ENCODE measurements around the gene PLS1. TPM values are rescaled to one million over a fixed set of nuclear protein-coding genes. Genes with fewer than 3 reads are reported as not detected.

Gene PLS1
- total RNA-seq, 2 experiments from 2014 or later: 0.63 to 0.92 TPM

GRCh38 chr3:142716102-142716501 lies 119.9 kb downstream of the PLS1 start:
- no peak overlapping the region for H3K27ac ChIP-seq (ENCODE audit: low read depth in 1 of 2, low read length in 2 of 2)
- intact Hi-C loops (cut with DNase I, micrococcal nuclease): no loop called here
- H3K27me3 Mint-ChIP-seq: peaks cover 55% of the 10 kb centered on the region

GRCh38 chr3:142723665-142723967 lies 127.4 kb downstream of the PLS1 start:
- ATAC-seq (ENCODE audit: poor library complexity) (no peak), DNase-seq (peak in 1 of 14 experiments; percentile 77)
- Histone ChIP-seq H3K4me1 (ENCODE audit: insufficient read depth, low read length) (peaks cover 12% of the 10 kb centered on the region), H3K9me3 (ENCODE audit: control insufficient read depth in 1 of 2, insufficient read depth in 1 of 2, low read length in 2 of 2) (no peaks in the 10 kb centered on the region), H3K27me3 (ENCODE audit: control insufficient read depth in 1 of 2, insufficient read depth in 2 of 2, low read length in 2 of 2) (no peaks in the 10 kb centered on the region), H3K36me3 (ENCODE audit: insufficient read depth, low read length) (no peaks in the 10 kb centered on the region), H3K4me3 (ENCODE audit: low read length) (peak overlapping the region; percentile 70), H3K27ac (ENCODE audit: low read depth in 1 of 2, low read length in 2 of 2) (no peak overlapping the region)
- H3K4me3 Mint-ChIP-seq: peak overlapping the region; percentile 93
- POLR2A ChIA-PET: interaction anchor here (0.5 to 2.6 kb wide), 10 partner anchors 10 to 1248 kb away, joined by 3 to 17 read pairs (median 4); partner anchors contain the start of genes ATR, DIPK2A and U2SURP
- intact Hi-C loops (cut with DNase I, micrococcal nuclease): loop anchor here (5.0 to 10.0 kb wide), 3 partner anchors 146 to 1249 kb away; partner anchors contain the start of genes DIPK2A (in 2 of the 2) and ATR (in 1 of the 2)
- peaks cover 3% of the 10 kb centered on the region for H3K36me3 Mint-ChIP-seq (ENCODE audit: low read depth)
- H3K27ac Mint-ChIP-seq: peak overlapping the region; percentile 85
- no peaks in the 10 kb centered on the region for H3K9me3 Mint-ChIP-seq
- TF ChIP-seq CTCF (IDR thresholded peaks at IDR 0.05): no peak
- H3K4me1 Mint-ChIP-seq (ENCODE audit: low read depth): peaks cover 36% of the 10 kb centered on the region
- H3K27me3 Mint-ChIP-seq: peaks cover 30% of the 10 kb centered on the region
- CTCF ChIA-PET: no interaction called here

More at GRCh38 chr3:142716102-142716501, 119.9 kb downstream of the PLS1 start:
- ChIA-PET CTCF (no interaction called here), POLR2A (no interaction called here)
- H3K27ac Mint-ChIP-seq: no peak overlapping the region
- no peaks in the 10 kb centered on the region for H3K9me3 ChIP-seq (ENCODE audit: control insufficient read depth in 1 of 2, insufficient read depth in 1 of 2, low read length in 2 of 2)
- H3K9me3 Mint-ChIP-seq: no peaks in the 10 kb centered on the region
- no peaks in the 10 kb centered on the region for H3K36me3 ChIP-seq (ENCODE audit: insufficient read depth, low read length)
- no peak for TF ChIP-seq CTCF (IDR thresholded peaks at IDR 0.05)
- H3K4me1 ChIP-seq (ENCODE audit: insufficient read depth, low read length): no peaks in the 10 kb centered on the region
- H3K36me3 Mint-ChIP-seq (ENCODE audit: low read depth): no peaks in the 10 kb centered on the region
- H3K27me3 ChIP-seq (ENCODE audit: control insufficient read depth in 1 of 2, insufficient read depth in 2 of 2, low read length in 2 of 2): peaks cover 0 to 3% of the 10 kb centered on the region in 2 experiments
- no peak overlapping the region for H3K4me3 Mint-ChIP-seq
- no peak overlapping the region for H3K4me3 ChIP-seq (ENCODE audit: low read length)
- DNase-seq (no peak), ATAC-seq (ENCODE audit: poor library complexity) (no peak)
- no peaks in the 10 kb centered on the region for H3K4me1 Mint-ChIP-seq (ENCODE audit: low read depth)

GRCh38 chr3:142723968-142724681 lies 127.9 kb downstream of the PLS1 start, which contains the start of gene TRPC1:
Gene TRPC1, plus strand, starts transcription at chr3:142724034. Its CDS starts 526 bp downstream, at chr3:142724560.
- Mint-ChIP-seq H3K27me3 (peaks cover 25% of the 10 kb centered on the region), H3K4me1 (ENCODE audit: low read depth) (peaks cover 36% of the 10 kb centered on the region), H3K36me3 (ENCODE audit: low read depth) (peaks cover 3% of the 10 kb centered on the region), H3K27ac (peak within 1 kb of the TSS; percentile 85), H3K9me3 (no peaks in the 10 kb centered on the region), H3K4me3 (peak within 1 kb of the TSS; percentile 93)
- no peak within 1 kb of the TSS for H3K27ac ChIP-seq (ENCODE audit: low read depth in 1 of 2, low read length in 2 of 2)
- H3K36me3 ChIP-seq (ENCODE audit: insufficient read depth, low read length): no peaks in the 10 kb centered on the region
- H3K4me3 ChIP-seq (ENCODE audit: low read length): peak within 1 kb of the TSS; percentile 70
- peaks cover 12% of the 10 kb centered on the region for H3K4me1 ChIP-seq (ENCODE audit: insufficient read depth, low read length)
- H3K9me3 ChIP-seq (ENCODE audit: control insufficient read depth in 1 of 2, insufficient read depth in 1 of 2, low read length in 2 of 2): no peaks in the 10 kb centered on the region
- ATAC-seq (ENCODE audit: poor library complexity) (peak; percentile 94), DNase-seq (peak in 13 of 14 experiments; percentile 55 to 95 (median 71))
- no peaks in the 10 kb centered on the region for H3K27me3 ChIP-seq (ENCODE audit: control insufficient read depth in 1 of 2, insufficient read depth in 2 of 2, low read length in 2 of 2)
- ChIA-PET POLR2A (interaction anchor here (0.5 to 2.6 kb wide), 12 partner anchors 9 to 1247 kb away, joined by 3 to 17 read pairs (median 4); partner anchors contain the start of genes ATR, DIPK2A and U2SURP), CTCF (no interaction called here)
- intact Hi-C loops (cut with DNase I, micrococcal nuclease): loop anchor here (1.0 to 10.0 kb wide), 4 partner anchors 146 to 1248 kb away; partner anchors contain the start of genes ATR (in 2 of the 2) and DIPK2A (in 2 of the 2)
- no peak for TF ChIP-seq CTCF (IDR thresholded peaks at IDR 0.05)
